A549 (cell line): Measurements from ENCODE around the gene UROC1.

ENCODE experiments used
- CTCF ChIP-seq: fragments of >200 bp; sonication (Bioruptor Twin); formaldehyde crosslinking; IDR thresholded peaks from 3 replicates; pipeline ENCODE4 v1.5.1; 2016
- FOSL2 ChIP-seq, 2 experiments: fragments of 450-650 bp in 1 of 2; fragments of >200 bp in 1 of 2; sonication (Bioruptor Twin) in 1 of 2; formaldehyde crosslinking; IDR thresholded peaks; 2 replicates each; pipeline versions ENCODE4 v1.5.0 to v1.6.1; 2016 to 2020; ENCODE audit warnings: mild to moderate bottlenecking in 1 of 2, moderate library complexity in 1 of 2
- KDM5A ChIP-seq: fragments of 200-600 bp; sonication (generic); IDR thresholded peaks from 2 replicates; pipeline ENCODE4 v1.6.1; 2016; ENCODE audit warnings: antibody characterized with exemption, mild to moderate bottlenecking
- POLR2AphosphoS2 ChIP-seq: conservative IDR thresholded peaks from 2 replicates; pipeline ENCODE4 v1.6.1; 2012; ENCODE audit warnings: low read length, improper control_type of control experiment, inconsistent platforms
- REST ChIP-seq: fragments of 200-600 bp; sonication (generic); IDR thresholded peaks from 2 replicates; pipeline ENCODE4 v1.6.1; 2016; ENCODE audit warnings: antibody characterized with exemption, mild to moderate bottlenecking, moderate library complexity

- TF ChIP-seq CTCF = no peak
- no peak for TF ChIP-seq KDM5A
- no peak for TF ChIP-seq FOSL2 (IDR thresholded peaks at IDR 0.05)
- TF ChIP-seq FOSL2 (CRISPR knock-in tag; IDR thresholded peaks at IDR 0.05) = no peak
- TF ChIP-seq REST = no peak
- no peak for TF ChIP-seq POLR2AphosphoS2
Measured at GRCh38 chr3:126488185-126488584, 29.4 kb downstream of the UROC1 start.
